Liver (tissue), 3 donors: Measurements from ENCODE around the gene COX7A1.

Experiments used
- CTCF ChIP-seq: fragments of 150-350 bp; IDR thresholded peaks from 2 replicates; pipeline ENCODE4 v1.5.1; 2017; ENCODE audit warnings: improper control_type of control experiment, low read depth, low read length; ENCODE audit not compliant: missing input control
- EGR1 ChIP-seq, 2 donors: IDR thresholded peaks; 2 replicates each; pipeline ENCODE4 v1.6.1; 2016 to 2018; ENCODE audit warnings: antibody characterized with exemption in 2 of 2, low read depth in 2 of 2
- GABPA ChIP-seq, 2 donors: IDR thresholded peaks in 1 of 2; conservative IDR thresholded peaks in 1 of 2; 2 replicates each; pipeline ENCODE4 v1.6.1; 2016; ENCODE audit warnings: antibody characterized with exemption in 2 of 2, mild to moderate bottlenecking in 1 of 2, moderate library complexity in 1 of 2
- HNF4A ChIP-seq, 2 donors: conservative IDR thresholded peaks; 2 replicates each; pipeline ENCODE4 v1.6.1; 2016; ENCODE audit warnings: antibody characterized with exemption in 2 of 2, mild to moderate bottlenecking in 2 of 2
- MAX ChIP-seq: IDR thresholded peaks from 2 replicates; pipeline ENCODE4 v1.6.1; 2016; ENCODE audit warnings: antibody characterized with exemption
- RAD21 ChIP-seq, 2 donors: IDR thresholded peaks; 2 replicates each; pipeline ENCODE4 v1.6.1; 2016; ENCODE audit warnings: antibody characterized with exemption in 2 of 2, mild to moderate bottlenecking in 2 of 2
- REST ChIP-seq: IDR thresholded peaks from 2 replicates; pipeline ENCODE4 v1.6.1; 2016; ENCODE audit warnings: antibody characterized with exemption, mild to moderate bottlenecking
- SP1 ChIP-seq: IDR thresholded peaks from 2 replicates; pipeline ENCODE4 v1.6.1; 2018; ENCODE audit warnings: antibody characterized with exemption, mild to moderate bottlenecking
- TAF1 ChIP-seq: conservative IDR thresholded peaks from 2 replicates; pipeline ENCODE4 v1.6.1; 2016; ENCODE audit warnings: antibody characterized with exemption, mild to moderate bottlenecking
- YY1 ChIP-seq: IDR thresholded peaks from 2 replicates; pipeline ENCODE4 v1.6.1; 2016; ENCODE audit warnings: antibody characterized with exemption, mild to moderate bottlenecking
- ZBTB33 ChIP-seq: IDR thresholded peaks from 2 replicates; pipeline ENCODE4 v1.6.1; 2016; ENCODE audit warnings: antibody characterized with exemption
- donor health status: healthy.
- donor health status: healthy.

- TF ChIP-seq CTCF = no peak
- TF ChIP-seq EGR1 (IDR thresholded peaks at IDR 0.05; ENCODE audit: low read depth in 2 of 2) = no peak
- no peak for TF ChIP-seq MAX
- TF ChIP-seq TAF1 = no peak
- TF ChIP-seq GABPA (IDR thresholded peaks at IDR 0.05 in 1 of 2, conservative IDR thresholded peaks at IDR 0.05 in 1 of 2) = no peak
- no peak for TF ChIP-seq ZBTB33
- TF ChIP-seq YY1 = no peak
- TF ChIP-seq HNF4A (conservative IDR thresholded peaks at IDR 0.05) = no peak
- TF ChIP-seq SP1 = no peak
- TF ChIP-seq RAD21 (IDR thresholded peaks at IDR 0.05) = no peak
- no peak for TF ChIP-seq REST
Observed at GRCh38 chr19:36103040-36103626, 49.1 kb downstream of the COX7A1 start.
